HG03439 (cell line): ENCODE measurements around the gene FHIT.
A peak's percentile ranks its signal among the peaks of the same experiment; 100 is the strongest.
"Not testable (repeated sequence)": the region's sequence is repeated elsewhere in the genome, so short reads cannot be mapped to it uniquely, and the experiment has no call there.

Experiments used
- ATAC-seq: cut with Tn5 transposase; IDR thresholded peaks from one replicate; pipeline ENCODE4 v1.9.1; 2021; ENCODE audit warnings: mild to moderate bottlenecking, moderate library complexity; ENCODE audit not compliant: unreplicated experiment

FHIT gene

GRCh38 chr3:61117045-61117898, 134.0 kb downstream of the FHIT start:
- ATAC-seq: no peak

- ATAC-seq: no peak
Measured at GRCh38 chr3:61114316-61114953, 136.8 kb downstream of the FHIT start.

- ATAC-seq: peak; percentile 75
Measured at GRCh38 chr3:61111825-61112224, 139.4 kb downstream of the FHIT start.

GRCh38 chr3:61110576-61110975, 140.7 kb downstream of the FHIT start:
- no peak for ATAC-seq

GRCh38 chr3:61108247-61109019, 142.8 kb downstream of the FHIT start:
- no peak for ATAC-seq

GRCh38 chr3:61094608-61095007, 156.6 kb downstream of the FHIT start:
- no peak for ATAC-seq

GRCh38 chr3:61093364-61093763, 157.9 kb downstream of the FHIT start:
- ATAC-seq: no peak

GRCh38 chr3:61092870-61093269, 158.4 kb downstream of the FHIT start:
- ATAC-seq: no peak

- ATAC-seq: no peak
Measured at GRCh38 chr3:61090389-61091169, 160.7 kb downstream of the FHIT start.

- no peak for ATAC-seq
Measured at GRCh38 chr3:61087465-61087864, 163.8 kb downstream of the FHIT start.

- ATAC-seq: no peak
Measured at GRCh38 chr3:61081554-61081953, 169.7 kb downstream of the FHIT start.

GRCh38 chr3:61080737-61081445, 170.4 kb downstream of the FHIT start:
- ATAC-seq: no peak

- ATAC-seq: no peak
Measured at GRCh38 chr3:61078048-61078752, 173.1 kb downstream of the FHIT start.

GRCh38 chr3:61077551-61077950, 173.7 kb downstream of the FHIT start:
- no peak for ATAC-seq

GRCh38 chr3:61074783-61075182, 176.5 kb downstream of the FHIT start:
- ATAC-seq: no peak

- no peak for ATAC-seq
Measured at GRCh38 chr3:61073566-61074165, 177.6 kb downstream of the FHIT start.

GRCh38 chr3:61068084-61068483, 183.2 kb downstream of the FHIT start:
- ATAC-seq: no peak

- no peak for ATAC-seq
Measured at GRCh38 chr3:61066800-61067199, 184.5 kb downstream of the FHIT start.

GRCh38 chr3:61066222-61066621, 185.0 kb downstream of the FHIT start:
- not testable (repeated sequence) for ATAC-seq
